ENCODE results near the gene TIPARP.

DNA sequence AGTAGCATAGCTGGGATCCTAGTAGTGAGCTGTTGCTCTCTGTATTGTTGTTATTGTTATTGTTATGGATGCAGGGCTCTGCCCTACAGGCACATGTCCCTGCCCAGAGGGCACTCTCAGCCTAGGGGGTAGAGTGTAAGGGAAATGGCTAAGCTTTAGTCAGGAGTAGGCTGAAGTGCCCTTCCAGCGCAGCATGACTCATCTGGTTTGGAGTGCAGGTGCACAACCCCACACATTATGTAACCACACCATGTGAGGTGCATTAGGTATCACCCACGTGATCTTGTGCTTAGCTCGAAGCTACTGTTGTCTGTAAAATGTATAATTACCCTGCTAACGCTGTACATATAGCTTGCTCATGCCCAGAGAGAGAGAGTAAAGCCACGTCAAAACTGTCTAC lies 48.3 kb upstream of the TIPARP start:
- TF ChIP-seq CTCF (IDR thresholded peaks at IDR 0.05), result no peak
- TF ChIP-seq RAD21 (IDR thresholded peaks at IDR 0.05; ENCODE audit: low read length), result no peak
- no peak for TF ChIP-seq RCOR1 (IDR thresholded peaks at IDR 0.05; ENCODE audit: low read length)
- no peak for TF ChIP-seq TCF12 (IDR thresholded peaks at IDR 0.05)
- no peak for TF ChIP-seq POLR2AphosphoS5 (IDR thresholded peaks at IDR 0.05; ENCODE audit: low read depth, low read length)
- TF ChIP-seq YY1 (IDR thresholded peaks at IDR 0.05; ENCODE audit: low read depth), result no peak
- no peak for TF ChIP-seq ELF1 (IDR thresholded peaks at IDR 0.05)
- no peak for TF ChIP-seq MXI1 (IDR thresholded peaks at IDR 0.05; ENCODE audit: low read depth, low read length)
- no peak for TF ChIP-seq TAF1 (IDR thresholded peaks at IDR 0.05; ENCODE audit: borderline replicate concordance, low read depth, low read length)
- TF ChIP-seq, protein P1, sequence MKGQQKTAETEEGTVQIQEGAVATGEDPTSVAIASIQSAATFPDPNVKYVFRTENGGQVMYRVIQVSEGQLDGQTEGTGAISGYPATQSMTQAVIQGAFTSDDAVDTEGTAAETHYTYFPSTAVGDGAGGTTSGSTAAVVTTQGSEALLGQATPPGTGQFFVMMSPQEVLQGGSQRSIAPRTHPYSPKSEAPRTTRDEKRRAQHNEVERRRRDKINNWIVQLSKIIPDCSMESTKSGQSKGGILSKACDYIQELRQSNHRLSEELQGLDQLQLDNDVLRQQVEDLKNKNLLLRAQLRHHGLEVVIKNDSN (IDR thresholded peaks at IDR 0.05; ENCODE audit: borderline replicate concordance, low read depth), result no peak
- TF ChIP-seq PBX3 (IDR thresholded peaks at IDR 0.05), result no peak
- no peak for TF ChIP-seq RFX5 (IDR thresholded peaks at IDR 0.05; ENCODE audit: low read length)
- TF ChIP-seq, protein P2, sequence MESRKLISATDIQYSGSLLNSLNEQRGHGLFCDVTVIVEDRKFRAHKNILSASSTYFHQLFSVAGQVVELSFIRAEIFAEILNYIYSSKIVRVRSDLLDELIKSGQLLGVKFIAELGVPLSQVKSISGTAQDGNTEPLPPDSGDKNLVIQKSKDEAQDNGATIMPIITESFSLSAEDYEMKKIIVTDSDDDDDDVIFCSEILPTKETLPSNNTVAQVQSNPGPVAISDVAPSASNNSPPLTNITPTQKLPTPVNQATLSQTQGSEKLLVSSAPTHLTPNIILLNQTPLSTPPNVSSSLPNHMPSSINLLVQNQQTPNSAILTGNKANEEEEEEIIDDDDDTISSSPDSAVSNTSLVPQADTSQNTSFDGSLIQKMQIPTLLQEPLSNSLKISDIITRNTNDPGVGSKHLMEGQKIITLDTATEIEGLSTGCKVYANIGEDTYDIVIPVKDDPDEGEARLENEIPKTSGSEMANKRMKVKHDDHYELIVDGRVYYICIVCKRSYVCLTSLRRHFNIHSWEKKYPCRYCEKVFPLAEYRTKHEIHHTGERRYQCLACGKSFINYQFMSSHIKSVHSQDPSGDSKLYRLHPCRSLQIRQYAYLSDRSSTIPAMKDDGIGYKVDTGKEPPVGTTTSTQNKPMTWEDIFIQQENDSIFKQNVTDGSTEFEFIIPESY (IDR thresholded peaks at IDR 0.05; ENCODE audit: borderline replicate concordance, low read depth), result no peak
- no peak for TF ChIP-seq CHD2 (IDR thresholded peaks at IDR 0.05; ENCODE audit: low read length, partially characterized antibody)

Measured in SK-N-SH (cell line).